IPS DF 19.7 (cell line): ENCODE measurements around the gene MPRIP.
"Not testable (repeated sequence)": the region's sequence is repeated elsewhere in the genome, so short reads cannot be mapped to it uniquely, and the experiment has no call there.

Experiments
- DNase-seq: peaks from one replicate; pipeline ENCODE4 v3.0.0-alpha.2; 2013; ENCODE audit warnings: low read depth, low spot score

MPRIP gene

DNA sequence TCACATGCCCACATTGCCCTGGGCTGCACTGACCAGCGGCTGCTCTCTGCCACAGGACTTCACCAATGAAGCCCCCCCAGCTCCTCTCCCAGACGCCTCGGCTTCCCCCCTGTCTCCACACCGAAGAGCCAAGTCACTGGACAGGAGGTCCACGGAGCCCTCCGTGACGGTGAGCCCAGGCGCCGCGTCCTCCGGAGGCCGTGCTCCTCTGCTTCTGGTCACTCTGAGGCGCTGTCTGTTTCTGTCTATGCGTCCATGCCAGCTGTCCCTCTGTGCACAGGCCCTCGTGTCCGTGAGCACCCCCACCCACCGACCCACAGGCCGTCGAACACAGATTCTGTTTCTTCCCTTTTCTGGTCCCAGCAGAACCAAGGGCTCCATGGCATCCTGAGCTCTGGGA, 101.2 kb downstream of the MPRIP start:
- DNase-seq = no peak

DNA sequence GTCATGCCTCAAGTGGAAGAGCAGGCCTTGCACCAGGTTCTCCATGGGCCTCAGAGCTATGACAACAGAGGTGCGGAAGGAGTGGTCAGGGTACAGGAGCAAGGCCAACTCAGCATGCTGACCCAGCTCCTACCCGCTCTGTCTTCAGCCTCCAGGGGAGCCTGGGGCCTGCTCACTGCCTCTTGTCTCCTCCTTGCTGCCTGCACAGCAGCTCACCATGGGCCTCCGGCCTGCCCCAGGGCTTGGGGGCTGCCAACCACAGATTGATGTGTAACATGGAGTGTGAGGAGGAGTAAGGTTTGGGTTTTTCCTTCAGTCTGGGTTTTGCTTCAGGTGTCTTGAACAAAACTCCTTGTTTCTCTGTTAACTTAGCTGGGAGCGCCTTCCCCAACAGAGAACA, 101.8 kb downstream of the MPRIP start:
- no peak for DNase-seq

DNA sequence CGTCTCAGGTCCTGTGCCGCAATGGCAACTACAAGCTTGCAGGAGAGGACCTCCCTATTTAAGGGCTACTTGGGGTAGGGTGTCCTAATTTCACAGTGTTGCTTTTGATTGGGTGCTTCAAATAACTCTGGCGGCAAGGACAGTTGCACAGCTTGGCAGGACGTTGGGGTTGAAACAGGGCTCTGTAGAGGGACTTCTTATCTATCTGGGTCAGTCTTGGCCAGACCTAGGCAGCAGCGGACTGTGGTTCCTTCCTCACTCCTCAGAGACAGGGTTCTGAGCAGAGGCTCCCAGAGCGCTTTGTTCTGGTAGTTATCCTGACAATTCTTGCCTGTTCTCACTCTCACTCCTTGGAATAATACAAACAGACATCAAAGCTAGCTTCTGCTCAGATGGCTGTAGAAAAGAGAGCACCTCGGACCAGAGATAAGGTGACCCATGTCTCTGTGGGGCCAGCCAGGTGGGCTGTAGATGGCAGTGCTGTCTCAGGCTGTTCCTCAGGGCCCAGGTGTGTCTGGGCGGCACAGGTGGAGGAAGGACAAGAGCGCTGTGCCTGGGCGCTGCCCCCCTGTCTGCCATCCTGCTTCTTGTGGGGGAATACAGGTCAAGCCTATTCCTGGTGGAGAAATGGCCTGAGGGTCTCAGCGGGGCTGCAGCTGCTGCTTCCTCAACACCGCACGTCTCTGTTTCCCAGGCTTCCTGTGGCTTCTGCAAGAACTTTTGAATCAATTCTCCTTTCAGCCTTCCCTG, 102.8 kb downstream of the MPRIP start:
- DNase-seq = no peak

DNA sequence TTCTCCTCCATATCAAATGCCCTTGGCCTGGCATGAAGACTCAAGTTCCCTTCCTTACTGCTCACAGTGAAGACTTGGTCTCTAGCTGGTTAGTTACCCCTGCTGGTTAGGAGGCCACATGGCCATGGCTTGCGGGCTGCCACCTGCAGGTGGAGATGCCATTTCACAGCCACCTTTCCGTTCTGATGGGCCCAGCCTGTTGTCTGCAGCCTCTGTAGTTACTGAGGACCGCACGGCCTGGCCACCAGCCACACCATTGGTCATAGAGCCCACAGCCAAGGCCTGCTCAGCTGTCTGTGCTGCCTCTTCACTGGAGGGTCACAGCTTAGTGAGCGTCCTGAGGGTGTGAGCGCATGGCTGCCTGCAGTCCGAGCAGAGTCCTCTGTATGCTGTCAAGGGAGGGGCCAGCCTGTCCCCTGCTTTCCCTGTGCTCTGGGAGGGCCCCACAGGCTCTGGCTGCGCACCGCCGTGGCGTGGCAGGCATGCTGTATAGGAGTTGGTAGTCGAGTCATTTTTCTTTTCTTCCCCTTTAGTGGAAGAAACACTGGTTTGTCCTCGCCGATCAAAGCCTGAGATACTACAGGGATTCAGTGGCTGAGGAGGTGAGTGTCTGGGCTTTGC, 104.6 kb downstream of the MPRIP start:
- DNase-seq = peak; percentile 33

DNA sequence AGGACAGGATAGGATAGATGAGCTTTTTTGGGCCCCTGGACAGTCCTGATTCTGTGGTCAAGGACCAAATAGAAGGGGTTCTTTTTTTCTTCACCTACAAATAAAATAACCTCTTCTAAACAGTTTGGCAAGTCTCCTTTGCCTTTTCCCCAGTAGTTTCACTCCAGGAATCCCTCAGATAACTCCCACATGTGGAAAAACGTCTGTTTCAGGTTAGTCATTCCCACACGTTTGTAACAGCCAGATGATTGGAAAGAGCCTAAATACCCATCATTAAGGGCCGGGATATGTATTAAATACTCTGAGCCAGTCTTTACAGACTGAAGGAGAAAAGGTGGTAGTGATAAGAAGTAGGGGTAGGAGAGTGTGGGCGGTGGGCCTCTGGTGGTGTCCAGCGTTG, 105.6 kb downstream of the MPRIP start:
- DNase-seq = no peak

DNA sequence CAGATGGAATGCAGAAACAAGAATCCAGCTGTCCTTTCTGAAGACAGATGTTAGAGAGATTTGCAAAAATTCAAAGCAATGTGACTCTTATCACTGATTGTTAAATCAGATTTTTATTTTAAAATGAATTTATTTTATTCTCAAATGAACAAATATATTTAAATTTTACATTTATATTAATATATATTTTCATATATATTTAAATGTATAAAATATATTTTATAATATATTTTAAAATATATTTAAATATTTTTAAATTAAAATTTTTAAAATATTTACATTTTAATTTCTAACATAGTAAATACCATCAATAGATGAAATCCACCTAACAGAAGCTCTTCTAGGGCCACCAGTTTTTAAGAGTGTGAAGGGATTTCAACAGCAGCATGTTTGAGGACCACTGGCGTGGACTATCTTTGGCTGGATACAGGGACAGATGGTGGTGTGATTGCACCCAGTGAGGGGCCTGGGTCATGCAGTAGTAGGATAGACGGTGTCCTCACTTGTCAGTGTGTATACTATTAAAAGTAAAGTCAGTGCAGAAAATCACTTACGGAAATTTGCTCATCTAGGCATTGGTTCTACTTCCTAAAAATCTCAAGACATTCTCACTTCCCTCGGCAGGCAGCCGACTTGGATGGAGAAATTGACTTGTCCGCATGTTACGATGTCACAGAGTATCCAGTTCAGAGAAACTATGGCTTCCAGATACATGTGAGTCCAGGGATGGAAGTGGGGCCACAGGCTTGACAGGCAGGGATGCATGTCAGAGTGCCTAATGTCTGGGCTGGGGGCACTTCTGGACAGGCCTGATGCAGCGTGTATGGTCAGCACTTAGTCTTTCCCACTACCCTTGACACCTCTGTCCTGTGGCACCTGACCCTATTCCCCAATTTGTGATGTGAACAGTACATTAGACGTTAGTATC, 107.5 kb downstream of the MPRIP start:
- DNase-seq = no peak

DNA sequence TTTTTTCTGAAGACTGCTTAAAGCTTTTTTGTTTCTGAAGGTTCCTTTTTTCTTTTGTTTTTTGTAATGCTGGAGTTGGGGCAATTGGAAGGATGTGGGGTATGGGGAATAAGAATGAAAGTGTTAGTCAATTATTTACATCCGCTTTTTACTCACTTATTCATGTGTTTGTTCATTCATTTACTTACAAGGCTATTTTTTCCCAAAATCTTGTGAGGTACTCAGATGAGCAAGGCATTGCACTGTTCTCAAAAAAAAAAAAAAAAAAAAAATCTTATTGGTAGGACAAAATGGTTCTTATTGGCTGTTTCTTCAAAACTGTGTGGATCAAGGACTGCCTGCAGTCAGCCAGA, 108.2 kb downstream of the MPRIP start:
- DNase-seq = no peak

DNA sequence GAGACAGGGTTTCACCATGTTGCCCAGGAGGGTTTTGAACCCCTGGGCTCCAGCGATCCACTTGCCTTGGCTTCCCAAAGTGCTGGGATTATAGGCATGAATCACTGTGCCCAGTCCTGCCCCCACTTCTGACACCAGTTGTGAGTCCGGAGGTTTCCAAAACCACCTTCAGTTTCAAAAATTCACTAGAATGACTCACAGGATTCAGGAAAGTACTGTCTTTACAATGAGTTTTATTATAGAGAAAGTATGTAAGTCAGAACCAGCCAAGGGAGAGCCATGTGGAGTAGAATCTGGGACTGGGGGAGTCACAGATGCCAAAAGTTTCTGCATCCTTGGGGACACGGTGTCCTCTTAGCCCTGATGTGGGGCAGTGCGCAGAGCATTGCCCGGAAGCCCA, 108.8 kb downstream of the MPRIP start:
- DNase-seq = no peak

DNA sequence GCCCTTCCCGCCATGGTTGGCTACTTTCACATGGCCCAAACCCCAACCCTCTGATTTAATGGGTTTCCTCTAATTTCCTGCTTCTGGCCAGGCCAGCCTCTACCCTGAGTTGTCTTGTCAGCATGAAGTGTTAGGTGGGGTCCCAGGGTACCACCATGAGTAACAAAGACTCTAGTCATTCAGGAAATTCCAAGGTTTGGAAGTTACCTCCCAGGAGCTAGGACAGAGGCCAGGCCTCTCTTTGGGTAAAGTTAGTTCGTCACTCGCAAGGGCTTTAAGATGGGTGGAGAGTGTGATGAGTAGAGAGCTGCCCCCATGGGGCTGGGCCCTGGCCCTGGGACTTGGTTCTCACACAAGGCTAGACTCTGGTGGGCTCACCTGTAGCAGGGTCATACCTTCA, 109.3 kb downstream of the MPRIP start:
- DNase-seq = no peak

DNA sequence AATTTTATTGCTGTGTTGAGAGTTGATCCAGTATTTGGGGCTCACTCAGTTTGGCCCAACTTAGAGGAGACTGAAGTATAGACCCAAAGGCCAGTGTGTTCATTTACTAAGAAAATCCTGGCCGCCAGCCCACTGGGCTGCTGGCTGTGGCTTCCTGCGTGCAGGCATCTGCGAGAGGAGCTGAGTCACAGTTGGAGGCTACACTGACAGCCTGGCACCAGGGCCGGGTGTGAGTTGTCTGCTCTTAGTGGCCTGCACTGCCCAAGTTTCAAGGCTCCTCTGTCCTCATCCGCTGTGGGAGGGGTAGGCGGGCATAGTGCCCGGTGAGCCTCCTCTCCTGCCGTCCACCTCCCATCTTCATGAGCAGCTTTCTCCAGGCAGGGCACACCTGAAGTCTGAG, 109.7 kb downstream of the MPRIP start:
- DNase-seq = no peak

DNA sequence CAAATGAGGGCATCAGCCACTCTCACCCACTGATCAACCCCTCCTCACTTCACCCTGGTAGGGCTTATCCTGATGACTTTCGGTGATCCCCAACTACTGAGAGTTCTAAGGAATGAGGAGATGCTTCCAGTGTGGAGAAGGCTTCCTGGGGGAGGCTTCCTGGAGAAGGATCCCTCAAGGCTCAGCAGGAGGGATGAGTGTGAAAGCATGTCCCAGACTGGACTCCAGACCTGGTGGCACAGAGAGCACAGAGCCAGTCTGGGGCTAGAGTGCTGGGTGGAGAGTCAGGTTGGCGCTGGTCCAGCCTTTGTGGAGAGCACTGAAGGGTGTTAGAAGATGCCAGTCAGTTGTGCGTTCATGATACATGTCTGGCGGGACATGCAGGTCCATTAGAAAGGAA, 110.1 kb downstream of the MPRIP start:
- DNase-seq = no peak

DNA sequence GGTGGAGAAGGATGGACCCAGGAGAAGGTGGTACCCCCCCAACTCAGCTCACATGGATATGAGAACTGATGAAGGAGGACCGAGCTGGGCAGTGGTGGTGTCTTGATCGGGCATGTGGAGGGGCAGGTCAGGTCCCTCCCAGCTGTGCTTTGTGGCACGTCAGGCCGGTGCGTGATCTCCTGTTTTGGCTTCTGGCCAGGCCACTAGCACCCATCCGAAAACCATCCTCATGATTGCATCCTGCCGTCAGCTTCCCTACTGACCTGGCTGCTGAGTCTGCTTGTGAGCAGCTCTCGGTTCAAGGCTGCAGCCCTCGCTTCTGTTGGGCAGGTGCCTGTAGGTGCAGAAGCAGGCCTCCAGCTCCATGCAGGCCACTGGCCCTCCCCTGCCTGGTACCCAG, 110.8 kb downstream of the MPRIP start:
- DNase-seq = no peak

DNA sequence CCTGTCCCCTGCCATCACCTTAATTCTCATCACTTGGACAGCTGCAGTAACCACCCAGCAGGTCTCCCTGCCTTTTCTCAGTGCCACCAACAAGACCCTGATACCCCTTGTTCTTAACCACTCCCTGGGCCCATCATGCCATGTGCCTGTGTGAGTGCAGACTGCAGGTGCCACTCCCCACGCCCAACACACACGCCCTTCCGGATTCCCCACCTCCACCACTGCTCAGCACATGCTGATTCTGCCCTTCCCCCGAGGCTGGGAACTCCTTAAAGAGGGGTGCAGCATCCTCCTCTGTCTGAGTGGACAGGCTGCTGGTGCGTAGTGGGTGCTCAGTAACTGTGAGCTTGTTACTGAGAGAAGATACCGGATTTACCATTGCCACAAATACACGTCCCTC, 111.5 kb downstream of the MPRIP start:
- DNase-seq = no peak

DNA sequence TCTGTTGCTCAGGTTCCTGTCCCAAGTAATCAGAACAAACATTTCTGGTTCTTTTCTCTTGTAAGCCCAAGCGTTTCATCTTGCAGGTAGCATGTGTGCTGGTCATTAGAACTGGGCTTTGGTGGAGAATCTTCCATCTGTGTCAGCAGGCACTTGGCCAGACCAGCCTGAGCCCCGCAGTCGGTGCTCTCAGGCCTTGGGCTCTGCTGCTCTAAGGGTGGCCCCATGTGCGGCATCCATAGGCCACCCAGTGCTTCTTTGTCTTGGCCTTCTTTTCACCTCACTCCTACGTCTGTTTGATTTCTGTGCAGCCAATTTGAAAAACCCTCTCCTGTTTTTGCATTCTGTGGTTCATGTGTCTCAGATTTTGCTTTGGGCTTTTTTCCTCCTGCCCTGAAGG, 112.3 kb downstream of the MPRIP start:
- DNase-seq = no peak

DNA sequence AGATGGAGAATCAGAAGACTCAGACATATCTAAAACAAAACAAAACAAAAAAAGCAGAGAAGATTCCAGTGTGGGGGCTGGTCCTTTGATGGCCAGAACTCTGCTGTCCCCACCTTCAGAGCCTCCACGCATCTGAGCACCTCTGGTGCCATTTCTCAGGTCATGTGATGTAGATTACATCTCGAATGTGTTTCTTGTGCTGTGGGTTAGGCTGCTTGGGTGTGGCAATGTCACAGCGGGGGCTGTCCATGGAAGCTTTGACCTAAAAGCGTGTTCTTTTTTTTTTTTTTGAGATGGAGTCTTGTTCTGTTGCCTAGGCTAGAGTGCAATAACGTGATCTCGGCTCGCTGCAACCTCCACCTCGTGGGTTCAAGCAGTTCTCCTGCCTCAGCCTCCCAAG, 112.7 kb downstream of the MPRIP start:
- no peak for DNase-seq

DNA sequence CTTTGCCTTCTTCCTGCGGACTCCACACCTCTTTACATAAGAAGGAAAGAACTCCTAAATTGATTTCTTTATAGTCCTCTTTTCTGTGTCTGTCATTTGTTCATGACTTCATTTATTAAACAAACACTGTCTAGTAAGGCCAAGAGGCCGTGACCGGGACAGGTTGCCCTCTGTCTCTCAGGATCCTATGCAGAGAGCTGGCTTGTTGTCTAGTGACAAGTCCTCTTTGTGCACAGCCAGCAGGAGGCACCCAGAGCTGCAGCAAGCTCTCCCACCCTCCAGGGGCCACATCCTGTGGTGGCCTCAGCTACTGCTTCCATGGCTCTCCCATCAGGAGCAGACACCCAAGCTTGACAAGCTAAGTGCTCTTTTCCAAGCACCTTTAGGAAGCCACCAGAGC, 113.3 kb downstream of the MPRIP start:
- DNase-seq = no peak

DNA sequence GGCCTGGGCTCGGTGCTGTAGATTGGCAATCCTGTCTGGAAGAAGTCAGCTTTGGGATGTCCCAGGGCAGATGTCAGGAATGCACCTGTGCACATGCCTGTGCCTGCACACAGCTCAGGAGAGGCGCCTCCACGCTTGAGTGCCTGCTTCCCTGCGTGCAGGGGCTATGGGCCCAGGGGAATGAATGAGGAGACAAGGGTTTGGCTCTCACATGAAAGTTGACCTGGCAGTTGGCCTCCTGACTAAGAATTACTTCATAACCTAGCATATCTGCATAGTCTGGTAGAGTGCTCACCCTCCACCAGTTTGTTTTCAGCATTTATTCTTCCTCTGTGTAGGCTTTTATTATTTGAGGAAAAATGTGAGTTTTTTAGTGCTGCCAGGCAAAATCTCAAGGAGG, 113.8 kb downstream of the MPRIP start:
- no peak for DNase-seq

DNA sequence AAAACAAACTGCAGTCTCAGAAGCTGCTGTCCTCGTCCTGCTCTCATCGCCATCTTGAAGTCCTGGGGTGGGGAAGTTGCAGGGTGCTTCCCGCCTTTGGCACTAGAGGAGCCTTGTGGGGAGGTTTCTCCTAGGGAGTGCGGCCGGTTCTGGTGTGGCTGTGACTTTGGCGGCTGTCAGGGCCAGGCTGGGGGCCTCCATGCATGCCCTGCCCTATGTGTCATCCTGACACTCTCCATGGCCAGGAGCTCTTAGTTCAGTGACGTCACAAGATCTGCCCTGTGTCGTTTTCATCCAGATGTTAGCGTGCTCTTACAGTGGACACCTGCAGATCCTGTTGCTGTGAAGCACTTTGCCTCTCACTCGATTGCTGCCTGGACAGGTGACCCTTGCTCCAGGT, 114.3 kb downstream of the MPRIP start:
- DNase-seq = no peak

DNA sequence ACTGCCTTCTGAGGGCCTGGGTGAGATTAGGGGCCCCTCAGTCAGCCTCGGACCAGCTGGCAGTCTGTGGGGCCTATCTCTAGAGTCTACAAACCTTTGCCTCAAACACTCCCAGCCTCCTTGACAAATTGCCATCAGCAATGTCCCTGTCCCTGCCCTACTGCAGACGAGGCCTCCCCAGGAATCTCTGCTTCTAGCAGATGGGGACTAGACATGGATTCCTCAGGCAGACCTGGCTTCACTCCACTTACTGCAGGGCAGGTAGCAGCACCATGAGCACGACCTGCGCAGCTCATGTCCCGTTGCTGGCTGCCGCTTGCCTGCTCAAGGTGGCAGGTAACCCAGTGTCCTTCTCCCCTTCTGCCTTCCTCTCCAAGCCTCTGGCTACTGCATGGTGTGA, 114.8 kb downstream of the MPRIP start:
- no peak for DNase-seq

DNA sequence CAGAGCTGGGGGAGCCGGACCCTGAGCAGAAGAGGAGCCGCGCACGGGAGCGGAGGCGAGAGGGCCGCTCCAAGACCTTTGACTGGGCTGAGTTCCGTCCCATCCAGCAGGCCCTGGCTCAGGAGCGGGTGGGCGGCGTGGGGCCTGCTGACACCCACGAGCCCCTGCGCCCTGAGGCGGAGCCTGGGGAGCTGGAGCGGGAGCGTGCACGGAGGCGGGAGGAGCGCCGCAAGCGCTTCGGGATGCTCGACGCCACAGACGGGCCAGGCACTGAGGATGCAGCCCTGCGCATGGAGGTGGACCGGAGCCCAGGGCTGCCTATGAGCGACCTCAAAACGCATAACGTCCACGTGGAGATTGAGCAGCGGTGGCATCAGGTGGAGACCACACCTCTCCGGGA, 116.2 kb downstream of the MPRIP start:
- DNase-seq = not testable (repeated sequence)

DNA sequence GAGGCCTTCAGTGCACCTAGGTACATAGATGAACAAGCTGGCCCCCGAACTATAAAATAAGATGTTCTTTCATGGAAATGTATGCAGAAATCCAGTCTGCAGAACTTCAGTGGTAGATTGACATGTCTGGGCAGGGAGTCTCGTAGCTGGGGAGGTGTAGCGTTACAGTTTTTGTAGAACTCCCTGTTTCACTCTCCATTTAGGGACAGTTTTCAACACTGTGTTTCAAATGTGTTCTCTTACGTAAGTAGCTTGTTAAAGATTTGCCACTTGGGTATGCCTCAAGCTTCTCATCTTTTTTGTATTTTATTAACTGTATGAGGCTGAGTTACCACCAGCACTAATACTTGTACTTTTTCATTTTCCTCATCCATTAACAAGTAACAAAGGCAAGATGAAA, 117.3 kb downstream of the MPRIP start:
- no peak for DNase-seq

DNA sequence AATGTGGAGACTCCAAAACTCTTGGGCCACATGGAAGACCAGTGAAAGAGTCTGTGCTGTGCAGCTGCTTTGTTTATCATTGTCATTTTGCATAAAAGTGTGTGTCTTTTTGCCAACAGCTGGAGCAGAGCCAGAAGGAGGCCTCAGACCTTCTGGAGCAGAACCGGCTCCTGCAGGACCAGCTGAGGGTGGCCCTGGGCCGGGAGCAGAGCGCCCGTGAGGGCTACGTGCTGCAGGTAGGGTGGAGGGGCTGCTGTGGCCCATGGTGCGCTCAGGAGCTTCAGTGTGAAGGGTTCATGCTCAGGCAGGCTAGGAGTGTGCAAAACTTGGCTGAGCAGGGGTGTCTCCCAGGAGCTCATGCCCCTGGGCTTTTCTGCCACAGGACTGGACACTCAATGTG, 118.9 kb downstream of the MPRIP start:
- no peak for DNase-seq

DNA sequence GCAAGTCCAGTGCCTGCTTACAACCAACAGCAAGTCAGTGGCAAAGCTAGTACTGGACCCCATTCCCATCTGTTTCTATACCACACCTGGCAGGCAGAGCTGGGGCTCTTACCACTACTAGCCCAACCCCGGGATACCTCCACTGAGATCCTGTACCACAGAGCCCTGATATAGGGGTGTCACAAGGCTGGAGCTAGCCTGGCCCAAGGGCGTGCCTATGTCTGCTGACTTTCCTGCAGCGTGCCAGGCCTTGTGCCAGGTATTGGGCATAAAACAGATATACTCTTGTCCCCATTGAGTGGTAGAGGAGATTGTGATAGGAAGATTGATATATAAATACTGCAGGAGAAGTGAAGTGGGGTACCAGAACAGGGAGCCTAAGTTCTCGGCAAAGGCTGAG, 119.5 kb downstream of the MPRIP start:
- DNase-seq = no peak
